Effector CD8-positive, alpha-beta T cell (primary cell): ENCODE results near the gene C11orf91.
A peak's percentile ranks its signal among the peaks of the same experiment; 100 is the strongest.
"Not testable (repeated sequence)": the region's sequence is repeated elsewhere in the genome, so short reads cannot be mapped to it uniquely, and the experiment has no call there.

Experiments
- DNase-seq: peaks from one replicate; lab custom pipeline; 2025; lab: John Stamatoyannopoulos, UW
- total RNA-seq, 4 experiments: gene quantifications; one replicate each; lab custom pipeline; 2026; lab: John Stamatoyannopoulos, UW

Gene C11orf91
- total RNA-seq = 0 to 0.36 (median 0) reads per million in 4 experiments

- peak; percentile 92 for DNase-seq
Measured at GRCh38 chr11:33700502-33701271, at the start of gene C11orf91. TSS of gene C11orf91 (minus strand) at chr11:33700826. CDS start at chr11:33700740, 86 bp downstream.

GRCh38 chr11:33747979-33748378, 47.4 kb upstream of the C11orf91 start:
- DNase-seq = no peak

- no peak for DNase-seq
Measured at GRCh38 chr11:33743291-33743690, 42.7 kb upstream of the C11orf91 start.

GRCh38 chr11:33742249-33742851, 41.7 kb upstream of the C11orf91 start:
- DNase-seq = no peak

GRCh38 chr11:33741806-33742205, 41.2 kb upstream of the C11orf91 start:
- DNase-seq = no peak

- no peak for DNase-seq
Measured at GRCh38 chr11:33737362-33737821, 36.8 kb upstream of the C11orf91 start.

- DNase-seq = peak; percentile 91
Measured at GRCh38 chr11:33736148-33736812, 35.7 kb upstream of the C11orf91 start, which contains the start of gene CD59. TSS of gene CD59 (minus strand) at chr11:33736423. CDS start at chr11:33722445, 13,978 bp downstream.

- DNase-seq = peak; percentile 17
Measured at GRCh38 chr11:33735271-33736147, 34.9 kb upstream of the C11orf91 start.

GRCh38 chr11:33734441-33735270, 34.0 kb upstream of the C11orf91 start:
- DNase-seq = no peak

GRCh38 chr11:33733980-33734379, 33.4 kb upstream of the C11orf91 start:
- no peak for DNase-seq

- no peak for DNase-seq
Measured at GRCh38 chr11:33731723-33732531, 31.3 kb upstream of the C11orf91 start.

GRCh38 chr11:33730716-33731115, 30.1 kb upstream of the C11orf91 start:
- no peak for DNase-seq

- not testable (repeated sequence) for DNase-seq
Measured at GRCh38 chr11:33729072-33729664, 28.5 kb upstream of the C11orf91 start.

GRCh38 chr11:33727539-33727938, 26.9 kb upstream of the C11orf91 start:
- DNase-seq = not testable (repeated sequence)

- DNase-seq = no peak
Measured at GRCh38 chr11:33725496-33725895, 24.9 kb upstream of the C11orf91 start.

- no peak for DNase-seq
Measured at GRCh38 chr11:33724644-33725035, 24.0 kb upstream of the C11orf91 start.

- DNase-seq = no peak
Measured at GRCh38 chr11:33723238-33723881, 22.7 kb upstream of the C11orf91 start.

GRCh38 chr11:33722590-33723234, 22.1 kb upstream of the C11orf91 start:
- DNase-seq = no peak
